HG03095 (cell line): ENCODE results near the gene BUB1B.

Experiments used
- ATAC-seq: cut with Tn5 transposase; IDR thresholded peaks from one replicate; pipeline ENCODE4 v1.9.1; 2021; ENCODE audit warnings: moderate library complexity; ENCODE audit not compliant: unreplicated experiment

Gene BUB1B

GRCh38 chr15:40252438-40253166, 91.7 kb downstream of the BUB1B start:
- ATAC-seq = no peak

DNA sequence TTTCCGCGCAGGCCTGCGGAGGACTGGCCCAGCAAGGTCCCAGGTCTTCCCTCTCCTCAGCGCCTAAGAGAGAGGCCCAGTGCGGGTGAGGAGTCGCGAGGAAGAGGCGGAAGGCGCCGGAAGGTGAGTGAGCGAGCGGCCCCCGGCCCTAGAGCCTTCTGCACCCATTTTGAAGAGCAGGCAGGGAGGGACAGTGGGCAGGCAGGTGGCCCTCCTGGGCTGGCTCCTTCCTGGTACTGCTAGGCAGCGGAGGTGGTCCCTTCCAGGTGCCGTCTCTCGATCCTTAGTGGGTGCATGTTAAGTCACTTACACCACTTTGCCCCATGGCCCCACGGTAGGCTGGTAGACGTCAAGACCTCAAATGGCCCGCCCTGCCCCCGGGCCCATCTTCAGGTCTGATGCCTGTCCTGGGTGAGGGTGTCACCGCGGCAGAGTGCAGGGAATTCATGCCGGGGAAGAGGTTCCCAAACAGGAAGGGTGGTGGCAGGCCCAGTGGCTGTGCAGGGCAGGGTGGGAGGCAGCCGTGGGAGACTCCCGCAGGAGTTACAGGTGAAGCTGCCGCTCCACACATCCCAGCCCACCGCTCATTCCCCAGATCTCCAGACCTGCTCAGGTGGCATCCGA, 92.4 kb downstream of the BUB1B start:
- no peak for ATAC-seq

- no peak for ATAC-seq
Observed at GRCh38 chr15:40254452-40254851, 93.6 kb downstream of the BUB1B start.

DNA sequence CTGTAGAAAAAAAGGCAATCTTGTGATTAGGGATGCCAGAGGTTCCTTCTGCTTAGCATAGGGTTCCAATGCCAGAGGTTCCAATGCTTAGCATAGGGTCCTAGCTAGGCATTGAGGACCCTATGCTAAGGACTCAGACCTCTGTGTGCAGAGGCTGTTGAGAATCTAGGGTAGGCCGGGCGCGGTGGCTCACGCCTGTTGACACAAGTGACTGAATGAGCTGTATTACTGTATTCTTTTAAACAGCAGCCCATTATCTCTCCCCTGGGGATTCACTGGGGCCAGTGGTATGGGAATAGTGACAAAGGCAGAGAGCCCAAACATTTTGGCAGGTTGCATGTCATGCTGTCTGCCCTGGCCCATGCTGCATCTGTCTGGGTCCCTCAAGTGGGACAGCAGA, 94.2 kb downstream of the BUB1B start:
- no peak for ATAC-seq

- ATAC-seq = no peak
Observed at GRCh38 chr15:40256638-40257235, 95.9 kb downstream of the BUB1B start.

DNA sequence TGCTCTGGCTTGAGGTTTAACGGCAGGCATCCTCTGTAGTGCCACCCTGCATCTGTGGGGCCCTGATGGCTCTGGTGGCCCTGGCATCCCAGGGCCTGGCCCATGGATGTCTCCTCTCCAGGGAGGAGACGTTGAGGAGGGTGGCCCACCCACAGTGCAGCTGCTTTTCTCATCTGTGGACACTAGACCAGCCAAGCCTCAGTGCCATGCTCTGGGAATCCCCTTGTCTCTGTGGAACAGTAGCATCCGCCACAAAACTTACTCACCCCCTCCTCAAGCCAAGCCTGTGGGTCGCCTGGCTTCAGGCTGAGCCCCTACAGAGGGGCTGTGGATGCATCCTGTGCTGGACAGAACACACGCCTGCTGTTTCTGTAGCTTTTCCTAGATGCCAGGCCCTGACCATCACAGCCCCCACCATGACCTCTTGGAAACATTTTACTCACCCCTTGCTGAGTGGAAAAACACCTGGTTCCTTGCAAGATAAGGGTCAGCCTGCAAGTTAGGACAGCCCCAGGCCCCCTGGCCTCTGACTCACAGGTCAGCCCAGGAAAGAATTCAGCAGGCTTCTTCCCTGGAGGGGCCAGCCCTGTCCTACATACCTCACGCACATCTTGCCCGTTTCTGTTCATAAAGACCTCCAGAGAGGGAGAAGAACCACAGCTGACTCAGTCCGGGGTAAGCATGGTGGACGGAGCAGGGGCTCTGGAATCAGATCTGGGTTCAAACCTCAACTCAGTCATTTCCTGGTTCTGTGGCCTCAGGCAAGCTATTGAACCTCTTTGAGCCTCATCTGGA, 97.0 kb downstream of the BUB1B start:
- no peak for ATAC-seq

GRCh38 chr15:40258544-40258943, 97.7 kb downstream of the BUB1B start:
- no peak for ATAC-seq

DNA sequence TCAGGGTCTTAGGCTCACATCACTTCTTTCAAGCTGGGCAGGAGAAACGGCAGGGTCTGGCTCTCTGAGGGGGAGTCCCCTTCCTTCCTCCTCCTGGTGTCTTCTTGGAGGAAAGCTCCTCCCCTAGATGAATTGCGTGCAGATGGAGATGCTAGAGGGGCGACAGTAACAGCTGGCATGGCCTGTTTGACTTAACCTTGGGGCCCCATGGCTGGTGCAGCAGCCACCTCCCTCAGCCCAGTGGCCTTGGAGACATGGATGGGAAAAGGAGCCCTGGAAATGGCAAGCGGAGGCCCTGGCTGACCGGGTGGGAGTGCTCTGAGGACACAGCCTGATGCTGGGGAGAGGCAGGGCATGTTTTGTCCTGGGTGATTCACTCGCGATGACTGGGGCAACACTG, 98.2 kb downstream of the BUB1B start:
- ATAC-seq = no peak

- ATAC-seq = no peak
Observed at GRCh38 chr15:40263024-40263754, 102.3 kb downstream of the BUB1B start.

DNA sequence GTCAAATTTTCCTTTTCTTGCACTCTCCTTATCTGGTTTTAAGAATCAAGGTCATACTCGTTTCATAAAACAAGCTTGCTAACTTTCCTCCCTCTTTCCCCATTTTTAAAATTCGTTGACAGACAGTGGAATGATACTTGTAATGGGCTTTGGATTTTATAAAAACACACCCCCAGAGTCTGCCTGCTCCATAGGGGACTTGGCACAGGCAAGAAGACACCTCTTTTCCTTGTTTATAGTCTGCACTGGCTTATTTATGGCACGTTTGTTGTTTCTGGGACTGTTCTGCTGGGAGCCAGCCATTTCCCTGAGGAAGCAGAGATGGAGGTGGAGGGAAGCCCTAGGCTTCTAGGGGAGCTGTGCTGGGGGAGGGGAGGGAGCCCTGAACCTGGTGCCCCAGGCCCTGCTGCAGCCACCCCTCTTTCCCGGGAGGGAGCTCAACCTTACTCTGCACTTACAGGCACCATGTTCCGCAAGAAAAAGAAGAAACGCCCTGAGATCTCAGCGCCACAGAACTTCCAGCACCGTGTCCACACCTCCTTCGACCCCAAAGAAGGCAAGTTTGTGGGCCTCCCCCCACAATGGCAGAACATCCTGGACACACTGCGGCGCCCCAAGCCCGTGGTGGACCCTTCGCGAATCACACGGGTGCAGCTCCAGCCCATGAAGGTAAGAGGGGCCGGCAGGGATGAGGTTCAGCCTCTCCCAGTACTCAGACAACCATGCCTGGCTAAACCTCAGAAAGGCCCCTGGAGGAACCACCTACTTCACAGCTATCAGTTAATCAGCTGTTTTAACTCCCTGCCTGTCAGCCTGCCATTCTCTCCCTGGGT, 103.7 kb downstream of the BUB1B start:
- ATAC-seq = no peak

- ATAC-seq = no peak
Observed at GRCh38 chr15:40265355-40265754, 104.5 kb downstream of the BUB1B start.

GRCh38 chr15:40265875-40266274, 105.0 kb downstream of the BUB1B start:
- ATAC-seq = no peak

GRCh38 chr15:40266828-40267304, 106.0 kb downstream of the BUB1B start:
- ATAC-seq = no peak

- no peak for ATAC-seq
Observed at GRCh38 chr15:40267670-40268069, 106.8 kb downstream of the BUB1B start.

GRCh38 chr15:40269604-40270003, 108.7 kb downstream of the BUB1B start:
- no peak for ATAC-seq

DNA sequence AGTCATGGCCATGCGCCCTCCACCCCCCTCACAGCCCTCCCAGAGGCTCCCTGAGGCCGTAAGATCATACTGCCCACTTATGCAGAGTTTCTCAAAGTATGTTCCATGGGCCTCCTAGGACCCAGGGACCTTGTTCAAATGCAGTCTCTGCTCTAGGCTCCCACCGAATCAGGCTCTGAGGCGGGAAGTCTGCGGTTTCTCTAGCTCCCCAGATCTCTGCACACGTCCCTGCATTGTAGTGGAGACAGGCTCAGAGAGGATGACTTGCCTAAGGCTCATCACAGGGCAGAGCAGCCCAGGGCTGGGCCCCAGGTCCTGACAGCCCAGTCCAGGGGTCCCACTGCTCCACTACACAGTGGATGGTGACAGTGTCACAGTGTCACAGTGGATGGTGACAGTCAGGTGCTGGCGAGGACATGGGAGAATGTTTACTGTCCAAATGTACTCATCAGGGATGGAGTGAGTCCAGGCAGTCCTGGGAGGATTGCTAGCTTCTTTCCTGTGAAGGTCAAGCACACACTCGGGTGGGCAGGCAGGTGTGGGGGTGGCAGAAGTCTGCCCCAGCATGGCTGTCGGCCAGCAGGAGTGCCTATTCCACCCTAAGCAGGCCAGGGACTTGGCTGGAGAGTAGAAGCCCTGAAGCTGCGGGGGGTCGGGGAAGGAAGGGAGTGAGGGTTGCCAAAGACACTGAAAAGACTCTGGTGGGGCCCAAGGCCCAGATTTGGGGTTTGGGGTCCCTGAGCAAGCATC, 109.6 kb downstream of the BUB1B start:
- ATAC-seq = no peak
